ENCODE measurements around the gene REV1. TPM values are rescaled to one million over a fixed set of nuclear protein-coding genes. Genes with fewer than 3 reads are reported as not detected.

Gene REV1
- total and polyA plus RNA-seq, 2 experiments from 2014 or later: 32.9 to 46.7 TPM

DNA sequence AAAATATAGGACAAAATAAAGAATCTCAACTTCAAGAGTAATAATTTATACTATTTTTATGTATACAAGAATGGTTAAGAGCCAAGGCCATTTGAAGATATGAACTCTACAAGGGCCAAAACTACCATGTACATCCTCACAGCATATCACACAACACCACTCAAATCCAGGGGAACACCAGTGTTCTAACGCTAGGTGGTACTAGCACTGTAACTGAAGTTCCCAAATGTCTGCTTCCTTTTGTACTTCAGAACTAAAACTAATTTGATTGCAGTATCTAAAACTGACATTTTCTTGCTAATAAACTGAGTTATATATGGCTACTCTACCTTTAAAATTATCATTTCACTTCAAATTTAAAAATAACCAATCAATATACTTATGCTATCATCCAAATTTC lies 47.0 kb downstream of the REV1 start:
- Histone ChIP-seq H3K9me2 (ENCODE audit: insufficient read depth) (no peaks in the 10 kb centered on the region), H3K36me3 (ENCODE audit: insufficient read depth) (no peaks in the 10 kb centered on the region), H2AFZ (no peak overlapping the region), H3K79me2 (replicated peaks; ENCODE audit: insufficient read depth) (peaks cover 24% of the 10 kb centered on the region), H3F3A (replicated peaks; ENCODE audit: low read depth) (no peaks in the 10 kb centered on the region), H3K4me3 (no peak overlapping the region), H3K4me2 (no peak overlapping the region), H3K4me1 (ENCODE audit: insufficient read depth) (peaks cover 29% of the 10 kb centered on the region), H3K27ac (ENCODE audit: low read depth) (no peak overlapping the region), H4K20me1 (replicated peaks; ENCODE audit: insufficient read depth) (no peaks in the 10 kb centered on the region), H3K27me3 (ENCODE audit: insufficient read depth) (no peaks in the 10 kb centered on the region)
- TF ChIP-seq ZNF331 (CRISPR knock-in tag; IDR thresholded peaks at IDR 0.05; ENCODE audit: low read depth): no peak
- TF ChIP-seq, protein P1, sequence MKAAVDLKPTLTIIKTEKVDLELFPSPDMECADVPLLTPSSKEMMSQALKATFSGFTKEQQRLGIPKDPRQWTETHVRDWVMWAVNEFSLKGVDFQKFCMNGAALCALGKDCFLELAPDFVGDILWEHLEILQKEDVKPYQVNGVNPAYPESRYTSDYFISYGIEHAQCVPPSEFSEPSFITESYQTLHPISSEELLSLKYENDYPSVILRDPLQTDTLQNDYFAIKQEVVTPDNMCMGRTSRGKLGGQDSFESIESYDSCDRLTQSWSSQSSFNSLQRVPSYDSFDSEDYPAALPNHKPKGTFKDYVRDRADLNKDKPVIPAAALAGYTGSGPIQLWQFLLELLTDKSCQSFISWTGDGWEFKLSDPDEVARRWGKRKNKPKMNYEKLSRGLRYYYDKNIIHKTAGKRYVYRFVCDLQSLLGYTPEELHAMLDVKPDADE (IDR thresholded peaks at IDR 0.05): no peak
- TF ChIP-seq POLR2AphosphoS5 (IDR thresholded peaks at IDR 0.05; ENCODE audit: low read depth): no peak
- no peak for TF ChIP-seq EZH2phosphoT487 (IDR thresholded peaks at IDR 0.05; ENCODE audit: unreplicated experiment)
- TF ChIP-seq, protein P2, sequence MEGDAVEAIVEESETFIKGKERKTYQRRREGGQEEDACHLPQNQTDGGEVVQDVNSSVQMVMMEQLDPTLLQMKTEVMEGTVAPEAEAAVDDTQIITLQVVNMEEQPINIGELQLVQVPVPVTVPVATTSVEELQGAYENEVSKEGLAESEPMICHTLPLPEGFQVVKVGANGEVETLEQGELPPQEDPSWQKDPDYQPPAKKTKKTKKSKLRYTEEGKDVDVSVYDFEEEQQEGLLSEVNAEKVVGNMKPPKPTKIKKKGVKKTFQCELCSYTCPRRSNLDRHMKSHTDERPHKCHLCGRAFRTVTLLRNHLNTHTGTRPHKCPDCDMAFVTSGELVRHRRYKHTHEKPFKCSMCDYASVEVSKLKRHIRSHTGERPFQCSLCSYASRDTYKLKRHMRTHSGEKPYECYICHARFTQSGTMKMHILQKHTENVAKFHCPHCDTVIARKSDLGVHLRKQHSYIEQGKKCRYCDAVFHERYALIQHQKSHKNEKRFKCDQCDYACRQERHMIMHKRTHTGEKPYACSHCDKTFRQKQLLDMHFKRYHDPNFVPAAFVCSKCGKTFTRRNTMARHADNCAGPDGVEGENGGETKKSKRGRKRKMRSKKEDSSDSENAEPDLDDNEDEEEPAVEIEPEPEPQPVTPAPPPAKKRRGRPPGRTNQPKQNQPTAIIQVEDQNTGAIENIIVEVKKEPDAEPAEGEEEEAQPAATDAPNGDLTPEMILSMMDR (conservative IDR thresholded peaks at IDR 0.05; ENCODE audit: low read depth in 2 of 2): peak; percentile 47 to 52; a peak in 3 of 4 replicates
- ATAC-seq: peak; percentile 43; the same call in 2 of the 3 replicates
- Mint-ChIP-seq H3K4me3 (no peak overlapping the region), H3K4me1 (peaks cover 21% of the 10 kb centered on the region), H3K9me3 (no peaks in the 10 kb centered on the region), H3K36me3 (ENCODE audit: low read depth) (peaks cover 22% of the 10 kb centered on the region), H3K27ac (no peak overlapping the region), H3K27me3 (ENCODE audit: insufficient read depth, low read depth, poor library complexity) (no peaks in the 10 kb centered on the region)
- peak; percentile 38 for DNase-seq (ENCODE audit: low spot score)

DNA sequence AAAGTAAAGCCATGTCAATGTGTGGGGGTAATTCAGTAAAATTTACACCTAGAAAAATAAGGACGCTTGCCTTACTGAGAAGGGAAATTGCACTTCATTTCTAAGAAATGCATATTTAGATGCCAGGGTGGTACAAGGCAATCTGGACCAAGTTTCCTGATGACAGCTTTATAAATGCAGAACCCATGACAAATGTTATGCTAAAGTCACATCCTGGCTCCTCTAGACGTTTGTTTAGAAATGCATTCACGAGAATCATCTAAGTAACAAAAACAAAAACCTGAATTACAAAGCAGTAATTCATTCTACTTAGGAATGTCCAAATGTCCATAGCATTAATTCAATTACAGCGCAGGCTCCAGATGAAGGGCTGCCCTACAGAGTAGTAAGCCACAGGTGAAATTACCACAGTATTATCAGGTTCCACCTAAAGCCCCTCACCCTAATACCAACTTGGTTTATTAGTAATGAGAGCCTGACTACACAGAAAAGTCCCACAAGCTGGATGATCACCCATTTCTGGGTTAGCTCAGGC lies 49.8 kb downstream of the REV1 start:
- DNase-seq (ENCODE audit: low spot score) (peak; percentile 30), ATAC-seq (peak; percentile 30; the same call in 1 of the 3 replicates)
- Histone ChIP-seq H3K36me3 (ENCODE audit: insufficient read depth) (no peaks in the 10 kb centered on the region; the same call in 1 of the 2 replicates), H4K20me1 (replicated peaks; ENCODE audit: insufficient read depth) (no peaks in the 10 kb centered on the region), H3K27ac (ENCODE audit: low read depth) (peak overlapping the region; percentile 18; the same call in 1 of the 2 replicates), H3K4me2 (peak overlapping the region; percentile 59), H3F3A (replicated peaks; ENCODE audit: low read depth) (no peaks in the 10 kb centered on the region), H3K27me3 (ENCODE audit: insufficient read depth) (no peaks in the 10 kb centered on the region), H3K79me2 (replicated peaks; ENCODE audit: insufficient read depth) (peaks cover 15% of the 10 kb centered on the region), H3K4me3 (peak overlapping the region; percentile 26), H2AFZ (no peak overlapping the region), H3K9me2 (ENCODE audit: insufficient read depth) (no peaks in the 10 kb centered on the region), H3K4me1 (ENCODE audit: insufficient read depth) (peaks cover 29% of the 10 kb centered on the region)
- Mint-ChIP-seq H3K27ac (peak overlapping the region; percentile 57), H3K9me3 (no peaks in the 10 kb centered on the region), H3K4me1 (peaks cover 21% of the 10 kb centered on the region), H3K27me3 (ENCODE audit: insufficient read depth, low read depth, poor library complexity) (peaks cover 3% of the 10 kb centered on the region), H3K36me3 (ENCODE audit: low read depth) (peaks cover 15% of the 10 kb centered on the region), H3K4me3 (0 out of 3 replicates have a peak overlapping the region, but pooled peaks have one; percentile 13)
- no peak for TF ChIP-seq JUNB (IDR thresholded peaks at IDR 0.05; ENCODE audit: unreplicated experiment)
- TF ChIP-seq NANOG (IDR thresholded peaks at IDR 0.05; ENCODE audit: borderline replicate concordance): peak; percentile 63; the same call in 1 of the 2 replicates

Measured in GM23338 (cell line).